ENCODE measurements around the gene TMEM45B.
"Not testable (repeated sequence)": the region's sequence is repeated elsewhere in the genome, so short reads cannot be mapped to it uniquely, and the experiment has no call there.

Gene TMEM45B

GRCh38 chr11:129787532-129788155 is 28.0 kb upstream of the TMEM45B start:
- Histone ChIP-seq H3K4me1 (ENCODE audit: insufficient read depth, low read length) (no peaks in the 10 kb centered on the region), H3K9ac (ENCODE audit: low read length) (no peak overlapping the region), H3K36me3 (ENCODE audit: insufficient read depth, low read length) (no peaks in the 10 kb centered on the region), H3K4me3 (ENCODE audit: low read depth in 1 of 2, low read length in 2 of 2) (no peak overlapping the region), H3K9me3 (ENCODE audit: low read length) (no peaks in the 10 kb centered on the region), H3K27ac (ENCODE audit: low read depth, low read length) (no peak overlapping the region), H3K27me3 (ENCODE audit: control insufficient read depth in 1 of 2, insufficient read depth in 2 of 2, low read length in 2 of 2) (no peaks in the 10 kb centered on the region)

- Histone ChIP-seq H3K4me1 (ENCODE audit: insufficient read depth, low read length) (no peaks in the 10 kb centered on the region), H3K9ac (ENCODE audit: low read length) (no peak overlapping the region), H3K9me3 (ENCODE audit: low read length) (no peaks in the 10 kb centered on the region), H3K27ac (ENCODE audit: low read depth, low read length) (no peak overlapping the region), H3K27me3 (ENCODE audit: control insufficient read depth in 1 of 2, insufficient read depth in 2 of 2, low read length in 2 of 2) (no peaks in the 10 kb centered on the region), H3K4me3 (ENCODE audit: low read depth in 1 of 2, low read length in 2 of 2) (no peak overlapping the region), H3K36me3 (ENCODE audit: insufficient read depth, low read length) (no peaks in the 10 kb centered on the region)
These were observed 27.4 kb upstream of the TMEM45B start for GRCh38 chr11:129788278-129788677.

- no peak overlapping the region for H3K9ac ChIP-seq (ENCODE audit: low read length)
- H3K27ac ChIP-seq (ENCODE audit: low read depth, low read length), result no peak overlapping the region
- no peaks in the 10 kb centered on the region for H3K9me3 ChIP-seq (ENCODE audit: low read length)
- H3K27me3 ChIP-seq (ENCODE audit: control insufficient read depth in 1 of 2, insufficient read depth in 2 of 2, low read length in 2 of 2), result no peaks in the 10 kb centered on the region
- H3K4me3 ChIP-seq (ENCODE audit: low read depth in 1 of 2, low read length in 2 of 2), result no peak overlapping the region
- H3K4me1 ChIP-seq (ENCODE audit: insufficient read depth, low read length), result no peaks in the 10 kb centered on the region
- no peaks in the 10 kb centered on the region for H3K36me3 ChIP-seq (ENCODE audit: insufficient read depth, low read length)
These were observed 25.5 kb upstream of the TMEM45B start for GRCh38 chr11:129790106-129790505.

GRCh38 chr11:129791515-129791914 is 24.1 kb upstream of the TMEM45B start:
- no peaks in the 10 kb centered on the region for H3K9me3 ChIP-seq (ENCODE audit: low read length)

GRCh38 chr11:129792663-129793062 is 23.0 kb upstream of the TMEM45B start:
- Histone ChIP-seq H3K27ac (ENCODE audit: low read depth, low read length) (no peak overlapping the region), H3K36me3 (ENCODE audit: insufficient read depth, low read length) (no peaks in the 10 kb centered on the region), H3K4me3 (ENCODE audit: low read depth in 1 of 2, low read length in 2 of 2) (no peak overlapping the region), H3K27me3 (ENCODE audit: control insufficient read depth in 1 of 2, insufficient read depth in 2 of 2, low read length in 2 of 2) (no peaks in the 10 kb centered on the region), H3K9me3 (ENCODE audit: low read length) (no peaks in the 10 kb centered on the region), H3K9ac (ENCODE audit: low read length) (no peak overlapping the region), H3K4me1 (ENCODE audit: insufficient read depth, low read length) (no peaks in the 10 kb centered on the region)

More at GRCh38 chr11:129791515-129791914, 24.1 kb upstream of the TMEM45B start:
- H3K36me3 ChIP-seq (ENCODE audit: insufficient read depth, low read length), result no peaks in the 10 kb centered on the region
- no peak overlapping the region for H3K4me3 ChIP-seq (ENCODE audit: low read depth in 1 of 2, low read length in 2 of 2)
- H3K27me3 ChIP-seq (ENCODE audit: control insufficient read depth in 1 of 2, insufficient read depth in 2 of 2, low read length in 2 of 2), result no peaks in the 10 kb centered on the region
- H3K27ac ChIP-seq (ENCODE audit: low read depth, low read length), result no peak overlapping the region
- no peak overlapping the region for H3K9ac ChIP-seq (ENCODE audit: low read length)
- H3K4me1 ChIP-seq (ENCODE audit: insufficient read depth, low read length), result no peaks in the 10 kb centered on the region

- Histone ChIP-seq H3K27me3 (ENCODE audit: control insufficient read depth in 1 of 2, insufficient read depth in 2 of 2, low read length in 2 of 2) (no peaks in the 10 kb centered on the region), H3K27ac (ENCODE audit: low read depth, low read length) (no peak overlapping the region), H3K9ac (ENCODE audit: low read length) (no peak overlapping the region), H3K36me3 (ENCODE audit: insufficient read depth, low read length) (no peaks in the 10 kb centered on the region), H3K4me3 (ENCODE audit: low read depth in 1 of 2, low read length in 2 of 2) (no peak overlapping the region), H3K4me1 (ENCODE audit: insufficient read depth, low read length) (no peaks in the 10 kb centered on the region), H3K9me3 (ENCODE audit: low read length) (no peaks in the 10 kb centered on the region)
These were observed 20.6 kb upstream of the TMEM45B start for GRCh38 chr11:129795089-129795488.

- Histone ChIP-seq H3K4me3 (ENCODE audit: low read depth in 1 of 2, low read length in 2 of 2) (no peak overlapping the region), H3K4me1 (ENCODE audit: insufficient read depth, low read length) (no peaks in the 10 kb centered on the region), H3K9ac (ENCODE audit: low read length) (no peak overlapping the region), H3K36me3 (ENCODE audit: insufficient read depth, low read length) (no peaks in the 10 kb centered on the region), H3K27ac (ENCODE audit: low read depth, low read length) (no peak overlapping the region), H3K9me3 (ENCODE audit: low read length) (no peaks in the 10 kb centered on the region), H3K27me3 (ENCODE audit: control insufficient read depth in 1 of 2, insufficient read depth in 2 of 2, low read length in 2 of 2) (no peaks in the 10 kb centered on the region)
These were observed 17.4 kb upstream of the TMEM45B start for GRCh38 chr11:129798212-129798611.

GRCh38 chr11:129800162-129800561 is 15.5 kb upstream of the TMEM45B start:
- not testable (repeated sequence) for H3K27me3 ChIP-seq (ENCODE audit: control insufficient read depth in 1 of 2, insufficient read depth in 2 of 2, low read length in 2 of 2); H3K4me1 ChIP-seq (ENCODE audit: insufficient read depth, low read length); H3K4me3 ChIP-seq (ENCODE audit: low read depth in 1 of 2, low read length in 2 of 2); H3K9me3 ChIP-seq (ENCODE audit: low read length); H3K27ac ChIP-seq (ENCODE audit: low read depth, low read length); H3K9ac ChIP-seq (ENCODE audit: low read length); H3K36me3 ChIP-seq (ENCODE audit: insufficient read depth, low read length)

- no peak overlapping the region for H3K4me3 ChIP-seq (ENCODE audit: low read depth in 1 of 2, low read length in 2 of 2)
- H3K27me3 ChIP-seq (ENCODE audit: control insufficient read depth in 1 of 2, insufficient read depth in 2 of 2, low read length in 2 of 2), result no peaks in the 10 kb centered on the region
- H3K9me3 ChIP-seq (ENCODE audit: low read length), result no peaks in the 10 kb centered on the region
- no peaks in the 10 kb centered on the region for H3K36me3 ChIP-seq (ENCODE audit: insufficient read depth, low read length)
- H3K27ac ChIP-seq (ENCODE audit: low read depth, low read length), result no peak overlapping the region
- no peak overlapping the region for H3K9ac ChIP-seq (ENCODE audit: low read length)
- no peaks in the 10 kb centered on the region for H3K4me1 ChIP-seq (ENCODE audit: insufficient read depth, low read length)
These were observed 15.0 kb upstream of the TMEM45B start for GRCh38 chr11:129800655-129801054.

GRCh38 chr11:129803533-129803932 is 12.1 kb upstream of the TMEM45B start:
- H3K4me1 ChIP-seq (ENCODE audit: insufficient read depth, low read length), result no peaks in the 10 kb centered on the region
- no peak overlapping the region for H3K4me3 ChIP-seq (ENCODE audit: low read depth in 1 of 2, low read length in 2 of 2)
- no peak overlapping the region for H3K27ac ChIP-seq (ENCODE audit: low read depth, low read length)
- no peaks in the 10 kb centered on the region for H3K27me3 ChIP-seq (ENCODE audit: control insufficient read depth in 1 of 2, insufficient read depth in 2 of 2, low read length in 2 of 2)
- H3K9me3 ChIP-seq (ENCODE audit: low read length), result no peaks in the 10 kb centered on the region
- H3K9ac ChIP-seq (ENCODE audit: low read length), result no peak overlapping the region
- no peaks in the 10 kb centered on the region for H3K36me3 ChIP-seq (ENCODE audit: insufficient read depth, low read length)

- Histone ChIP-seq H3K36me3 (ENCODE audit: insufficient read depth, low read length) (no peaks in the 10 kb centered on the region), H3K27ac (ENCODE audit: low read depth, low read length) (no peak overlapping the region), H3K27me3 (ENCODE audit: control insufficient read depth in 1 of 2, insufficient read depth in 2 of 2, low read length in 2 of 2) (no peaks in the 10 kb centered on the region), H3K9me3 (ENCODE audit: low read length) (no peaks in the 10 kb centered on the region), H3K9ac (ENCODE audit: low read length) (no peak overlapping the region), H3K4me3 (ENCODE audit: low read depth in 1 of 2, low read length in 2 of 2) (no peak overlapping the region), H3K4me1 (ENCODE audit: insufficient read depth, low read length) (no peaks in the 10 kb centered on the region)
These were observed 11.6 kb upstream of the TMEM45B start for GRCh38 chr11:129804012-129804411.

GRCh38 chr11:129808241-129808640 is 7.4 kb upstream of the TMEM45B start:
- not testable (repeated sequence) for H3K27me3 ChIP-seq (ENCODE audit: control insufficient read depth in 1 of 2, insufficient read depth in 2 of 2, low read length in 2 of 2); H3K9me3 ChIP-seq (ENCODE audit: low read length); H3K27ac ChIP-seq (ENCODE audit: low read depth, low read length); H3K4me3 ChIP-seq (ENCODE audit: low read depth in 1 of 2, low read length in 2 of 2); H3K4me1 ChIP-seq (ENCODE audit: insufficient read depth, low read length); H3K9ac ChIP-seq (ENCODE audit: low read length); H3K36me3 ChIP-seq (ENCODE audit: insufficient read depth, low read length)

Data from muscle layer of colon (tissue), 2 donors.